ENCODE data around the gene MAP2K5. TPM values are rescaled to one million over a fixed set of nuclear protein-coding genes. Genes with fewer than 3 reads are reported as not detected.

Gene MAP2K5
- total and polyA plus RNA-seq, 9 of the 15 experiments (the other 6 are each of a cell fraction or from before 2014, with no cell fraction given): 0.41 to 16.5 (median 7.5) TPM

- no peak for TF ChIP-seq ZBTB40 (IDR thresholded peaks at IDR 0.05)
- TF ChIP-seq ZBTB40 (CRISPR knock-in tag; IDR thresholded peaks at IDR 0.05): no peak
- no peak for TF ChIP-seq ZNF143 (CRISPR knock-in tag; IDR thresholded peaks at IDR 0.05)
- TF ChIP-seq MAZ (CRISPR knock-in tag; conservative IDR thresholded peaks at IDR 0.05 in 1 of 2, IDR thresholded peaks at IDR 0.05 in 1 of 2): no peak
- no peak for TF ChIP-seq RBFOX2 (IDR thresholded peaks at IDR 0.05; ENCODE audit: low read depth, low read length)
- TF ChIP-seq NBN (IDR thresholded peaks at IDR 0.05; ENCODE audit: low read depth): 0 out of 2 replicates have a peak, but pooled peaks have one; percentile 3
- TF ChIP-seq HEY1 (CRISPR knock-in tag; IDR thresholded peaks at IDR 0.05; ENCODE audit: borderline replicate concordance): no peak
- TF ChIP-seq ZNF217 (CRISPR knock-in tag; IDR thresholded peaks at IDR 0.05): no peak
- TF ChIP-seq RAD21 (CRISPR knock-in tag; conservative IDR thresholded peaks at IDR 0.05 in 1 of 2, IDR thresholded peaks at IDR 0.05 in 1 of 2): no peak
- TF ChIP-seq ZBTB5 (IDR thresholded peaks at IDR 0.05): no peak
- TF ChIP-seq MEF2A (IDR thresholded peaks at IDR 0.05; ENCODE audit: control insufficient read depth, low read depth, low read length): 0 out of 2 replicates have a peak, but pooled peaks have one; percentile 53
- TF ChIP-seq RNF2 (IDR thresholded peaks at IDR 0.05): no peak
- no peak for TF ChIP-seq ZNF436 (CRISPR knock-in tag; IDR thresholded peaks at IDR 0.05)
Measured at GRCh38 chr15:67521783-67522568, 20.5 kb upstream of the MAP2K5 start (continued).
